ENCODE results near the gene DUSP15.
"Not testable (repeated sequence)": the region's sequence is repeated elsewhere in the genome, so short reads cannot be mapped to it uniquely, and the experiment has no call there.

Gene DUSP15

GRCh38 chr20:31838646-31839292 lies 31.6 kb downstream of the DUSP15 start:
- no peak for DNase-seq

GRCh38 chr20:31837896-31838397 lies 32.4 kb downstream of the DUSP15 start:
- DNase-seq = no peak

- no peak for DNase-seq
Observed at GRCh38 chr20:31836853-31837608, 33.3 kb downstream of the DUSP15 start.

- DNase-seq = no peak
Observed at GRCh38 chr20:31835977-31836852, 34.1 kb downstream of the DUSP15 start.

- DNase-seq = no peak
Observed at GRCh38 chr20:31835554-31835953, 34.8 kb downstream of the DUSP15 start.

GRCh38 chr20:31833931-31834521 lies 36.3 kb downstream of the DUSP15 start:
- DNase-seq = no peak

- DNase-seq = peak in 4 of 6 experiments; percentile 3 to 31 (median 20)
Observed at GRCh38 chr20:31833130-31833930, 37.0 kb downstream of the DUSP15 start.

- no peak for DNase-seq
Observed at GRCh38 chr20:31831771-31832306, 38.5 kb downstream of the DUSP15 start.

GRCh38 chr20:31831211-31831610 lies 39.1 kb downstream of the DUSP15 start:
- DNase-seq = no peak

GRCh38 chr20:31830406-31830981 lies 39.8 kb downstream of the DUSP15 start:
- DNase-seq = no peak

- no peak for DNase-seq
Observed at GRCh38 chr20:31829731-31830130, 40.6 kb downstream of the DUSP15 start.

GRCh38 chr20:31828016-31828415 lies 42.3 kb downstream of the DUSP15 start:
- DNase-seq = not testable (repeated sequence)

GRCh38 chr20:31827059-31827458 lies 43.3 kb downstream of the DUSP15 start:
- DNase-seq = no peak

GRCh38 chr20:31826074-31826473 lies 44.3 kb downstream of the DUSP15 start:
- no peak for DNase-seq

- DNase-seq = no peak
Observed at GRCh38 chr20:31824554-31825313, 45.6 kb downstream of the DUSP15 start.

- no peak for DNase-seq
Observed at GRCh38 chr20:31824125-31824485, 46.2 kb downstream of the DUSP15 start.

GRCh38 chr20:31823360-31824124 lies 46.8 kb downstream of the DUSP15 start:
- no peak for DNase-seq

GRCh38 chr20:31822421-31823330 lies 47.7 kb downstream of the DUSP15 start:
- peak; percentile 38 to 81 (median 66) for DNase-seq

GRCh38 chr20:31821427-31821826 lies 48.9 kb downstream of the DUSP15 start:
- no peak for DNase-seq

Data from stimulated activated naive CD4-positive, alpha-beta T cell (primary cell).